ENCODE results near the gene USP22.

- TF ChIP-seq CTCF (IDR thresholded peaks at IDR 0.05; ENCODE audit: low read depth, low read length, poor library complexity, severe bottlenecking) (no peak), EZH2phosphoT487 (IDR thresholded peaks at IDR 0.05; ENCODE audit: borderline replicate concordance, low read length) (no peak)
Observed at GRCh38 chr17:21072745-21073197, 30.0 kb upstream of the USP22 start.

Measured in DOHH2 (cell line).